Gastrocnemius medialis (tissue), 4 donors: Measurements from ENCODE around the gene RASIP1. TPM values are rescaled to one million over a fixed set of nuclear protein-coding genes. Genes with fewer than 3 reads are reported as not detected.
"Not testable (repeated sequence)": the region's sequence is repeated elsewhere in the genome, so short reads cannot be mapped to it uniquely, and the experiment has no call there.

Experiments used
- ATAC-seq, 2 donors: fragments of 150-250 bp; one replicate each; pipeline ENCODE4 v1.9.1; 2016
- DNase-seq, 2 donors: peaks; one replicate each; pipeline ENCODE4 v3.0.0-alpha.2; 2019
- H3K27ac ChIP-seq, 4 donors: fragments of 200-600 bp; sonication (generic); 1 replicate in 1 of 4; 2 replicates in 3 of 4; pipeline ENCODE4 v1.5.1; 2016 to 2018; ENCODE audit warnings: mild to moderate bottlenecking in 2 of 4, moderate library complexity in 1 of 4
- H3K27me3 ChIP-seq, 3 donors: fragments of 200-600 bp; sonication (generic) in 2 of 3; 1 replicate in 1 of 3; 2 replicates in 2 of 3; pipeline versions ENCODE4 v1.5.1 to v1.6.0; 2016 to 2019; ENCODE audit warnings: mild to moderate bottlenecking in 1 of 3, moderate library complexity in 1 of 3
- H3K36me3 ChIP-seq, 2 donors: fragments of 200-600 bp; sonication (generic) in 1 of 2; one replicate each; pipeline ENCODE4 v1.5.1; 2017 to 2018
- H3K4me1 ChIP-seq, 2 donors: fragments of 200-600 bp; sonication (generic) in 1 of 2; one replicate each; pipeline ENCODE4 v1.5.1; 2016 to 2017; ENCODE audit warnings: mild to moderate bottlenecking in 2 of 2
- H3K4me3 ChIP-seq, 4 donors: fragments of 200-600 bp; sonication (generic) in 3 of 4; 1 replicate in 1 of 4; 2 replicates in 3 of 4; pipeline ENCODE4 v1.5.1; 2016 to 2019; ENCODE audit warnings: mild to moderate bottlenecking in 2 of 4
- H3K9me3 ChIP-seq, 3 donors: fragments of 200-600 bp; sonication (generic) in 2 of 3; 1 replicate in 1 of 3; 2 replicates in 2 of 3; pipeline ENCODE4 v1.5.1; 2016 to 2019
- POLR2A ChIP-seq, 2 donors: fragments of 450-650 bp; IDR thresholded peaks; one replicate each; pipeline ENCODE4 v1.6.1; 2017; ENCODE audit warnings: antibody characterized with exemption in 2 of 2, mild to moderate bottlenecking in 2 of 2, moderate library complexity in 2 of 2
- in situ Hi-C, 4 donors: fragments of 200-750 bp; cut with MboI; loops; one replicate each; pipeline versions ENCODE4 v1.15.0 to v1.8.0; 2017; ENCODE audit warnings: low sequenced_read_pairs in 4 of 4
- intact Hi-C: fragments of 100-400 bp; cut with DNase I; formaldehyde crosslinking; loops from one replicate; pipeline ENCODE4 v1.15.1; 2023; ENCODE audit warnings: low total_unique reads
- total RNA-seq, 4 donors: library from RNA; depleted of rRNA; stranded (reverse); fragments of >200 nt; gene quantifications; one replicate each; pipeline versions ENCODE4 v1.1.0 to v1.2.3, GENCODE V29; 2016
- TF ChIP-seq, protein P1 (sequence below), 5 experiments: fragments of 450-650 bp in 3 of 5; fragments of 200-600 bp in 2 of 5; sonication (generic) in 2 of 5; IDR thresholded peaks in 4 of 5; conservative IDR thresholded peaks in 1 of 5; 1 replicate in 4 of 5; 2 replicates in 1 of 5; pipeline ENCODE4 v1.5.1; 2016 to 2019; ENCODE audit warnings: antibody characterized with exemption in 5 of 5, mild to moderate bottlenecking in 3 of 5, moderate library complexity in 3 of 5

RASIP1 gene
- total RNA-seq, 4 donors from 2014 or later: 3.4 to 8.1 (median 6.3) TPM

DNA sequence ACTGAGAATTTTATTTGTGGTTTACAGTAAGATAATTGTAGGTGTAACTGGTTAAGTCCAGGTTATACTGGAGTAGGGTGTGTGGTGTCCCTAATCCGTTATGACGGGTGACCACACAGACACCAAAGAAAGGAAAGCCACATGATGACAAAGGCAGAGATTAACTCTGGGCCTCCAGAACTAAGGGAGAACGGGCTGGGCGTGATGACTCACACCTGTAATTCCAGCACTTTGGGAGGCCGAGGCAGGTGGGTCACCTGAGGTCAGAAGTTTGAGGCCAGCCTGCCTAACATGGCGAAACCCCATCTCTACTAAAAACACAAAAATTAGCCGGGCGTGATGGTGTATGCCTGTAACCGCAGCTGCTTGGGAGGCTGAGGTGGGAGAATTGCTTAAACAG lies 54.8 kb downstream of the RASIP1 start:
- in situ Hi-C loops (no loop called here), intact Hi-C loops (no loop called here)
- ATAC-seq (no peak), DNase-seq (no peak)
- Histone ChIP-seq H3K9me3 (no peaks in the 10 kb centered on the region), H3K4me3 (no peak overlapping the region), H3K4me1 (no peaks in the 10 kb centered on the region), H3K27me3 (no peaks in the 10 kb centered on the region), H3K27ac (no peak overlapping the region), H3K36me3 (no peaks in the 10 kb centered on the region)
- no peak for TF ChIP-seq POLR2A (IDR thresholded peaks at IDR 0.05)
- TF ChIP-seq, protein P1, sequence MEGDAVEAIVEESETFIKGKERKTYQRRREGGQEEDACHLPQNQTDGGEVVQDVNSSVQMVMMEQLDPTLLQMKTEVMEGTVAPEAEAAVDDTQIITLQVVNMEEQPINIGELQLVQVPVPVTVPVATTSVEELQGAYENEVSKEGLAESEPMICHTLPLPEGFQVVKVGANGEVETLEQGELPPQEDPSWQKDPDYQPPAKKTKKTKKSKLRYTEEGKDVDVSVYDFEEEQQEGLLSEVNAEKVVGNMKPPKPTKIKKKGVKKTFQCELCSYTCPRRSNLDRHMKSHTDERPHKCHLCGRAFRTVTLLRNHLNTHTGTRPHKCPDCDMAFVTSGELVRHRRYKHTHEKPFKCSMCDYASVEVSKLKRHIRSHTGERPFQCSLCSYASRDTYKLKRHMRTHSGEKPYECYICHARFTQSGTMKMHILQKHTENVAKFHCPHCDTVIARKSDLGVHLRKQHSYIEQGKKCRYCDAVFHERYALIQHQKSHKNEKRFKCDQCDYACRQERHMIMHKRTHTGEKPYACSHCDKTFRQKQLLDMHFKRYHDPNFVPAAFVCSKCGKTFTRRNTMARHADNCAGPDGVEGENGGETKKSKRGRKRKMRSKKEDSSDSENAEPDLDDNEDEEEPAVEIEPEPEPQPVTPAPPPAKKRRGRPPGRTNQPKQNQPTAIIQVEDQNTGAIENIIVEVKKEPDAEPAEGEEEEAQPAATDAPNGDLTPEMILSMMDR (IDR thresholded peaks at IDR 0.05 in 4 of 5, conservative IDR thresholded peaks at IDR 0.05 in 1 of 5): no peak

DNA sequence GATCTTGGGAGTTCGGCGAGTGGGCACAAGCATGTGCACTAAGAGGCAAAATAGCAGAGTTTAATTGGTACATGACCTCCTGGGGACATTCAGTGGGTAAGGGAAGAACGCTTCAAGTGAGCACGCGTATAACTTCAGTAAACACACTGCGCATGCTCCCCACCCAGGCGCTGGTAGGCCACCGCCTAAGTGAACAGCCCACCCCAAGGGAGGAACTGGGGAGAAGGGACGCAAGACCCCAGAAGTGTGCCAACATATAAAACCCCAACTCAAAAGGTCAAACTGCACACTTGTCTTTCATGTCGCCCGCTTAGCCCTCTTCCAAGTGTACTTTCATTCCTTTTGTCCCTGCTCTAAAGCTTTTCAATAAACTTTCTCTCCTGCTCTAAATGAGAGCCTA lies 57.1 kb downstream of the RASIP1 start:
- H3K9me3 ChIP-seq: no peaks in the 10 kb centered on the region
- H3K4me3 ChIP-seq: peak overlapping the region in 2 of 4 donors; percentile 3 to 17
- H3K4me1 ChIP-seq: no peaks in the 10 kb centered on the region
- intact Hi-C loops (no loop called here), in situ Hi-C loops (no loop called here)
- no peaks in the 10 kb centered on the region for H3K36me3 ChIP-seq
- no peak overlapping the region for H3K27ac ChIP-seq
- TF ChIP-seq, protein P1 (IDR thresholded peaks at IDR 0.05 in 4 of 5, conservative IDR thresholded peaks at IDR 0.05 in 1 of 5): no peak
- TF ChIP-seq POLR2A (IDR thresholded peaks at IDR 0.05): no peak
- peak; percentile 20 to 54 for DNase-seq
- ATAC-seq: peak in 1 of 2 donors; percentile 59
- H3K27me3 ChIP-seq: no peaks in the 10 kb centered on the region

DNA sequence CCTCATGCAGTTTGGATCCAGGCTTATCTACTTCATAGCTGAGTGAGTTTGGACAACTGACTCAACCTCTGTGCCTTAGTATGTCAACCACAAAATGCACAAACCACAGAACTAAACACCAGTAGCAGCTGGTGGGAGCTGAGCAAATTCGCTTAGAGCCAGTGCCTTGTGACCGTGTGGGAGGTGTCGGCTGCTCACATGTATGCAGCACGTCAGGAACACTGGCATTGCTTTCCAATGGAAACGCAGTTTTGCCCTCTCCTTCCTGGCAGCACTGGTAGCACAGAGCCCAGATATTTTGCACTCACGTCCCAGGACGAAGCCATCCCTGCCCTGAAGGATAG lies 59.3 kb downstream of the RASIP1 start:
- Histone ChIP-seq H3K9me3 (no peaks in the 10 kb centered on the region), H3K27ac (no peak overlapping the region), H3K27me3 (no peaks in the 10 kb centered on the region), H3K36me3 (no peaks in the 10 kb centered on the region), H3K4me3 (no peak overlapping the region), H3K4me1 (no peaks in the 10 kb centered on the region)
- TF ChIP-seq, protein P1 (IDR thresholded peaks at IDR 0.05 in 4 of 5, conservative IDR thresholded peaks at IDR 0.05 in 1 of 5): no peak
- in situ Hi-C loops (no loop called here), intact Hi-C loops (no loop called here)
- DNase-seq: no peak
- ATAC-seq: peak; percentile 50 to 56

DNA sequence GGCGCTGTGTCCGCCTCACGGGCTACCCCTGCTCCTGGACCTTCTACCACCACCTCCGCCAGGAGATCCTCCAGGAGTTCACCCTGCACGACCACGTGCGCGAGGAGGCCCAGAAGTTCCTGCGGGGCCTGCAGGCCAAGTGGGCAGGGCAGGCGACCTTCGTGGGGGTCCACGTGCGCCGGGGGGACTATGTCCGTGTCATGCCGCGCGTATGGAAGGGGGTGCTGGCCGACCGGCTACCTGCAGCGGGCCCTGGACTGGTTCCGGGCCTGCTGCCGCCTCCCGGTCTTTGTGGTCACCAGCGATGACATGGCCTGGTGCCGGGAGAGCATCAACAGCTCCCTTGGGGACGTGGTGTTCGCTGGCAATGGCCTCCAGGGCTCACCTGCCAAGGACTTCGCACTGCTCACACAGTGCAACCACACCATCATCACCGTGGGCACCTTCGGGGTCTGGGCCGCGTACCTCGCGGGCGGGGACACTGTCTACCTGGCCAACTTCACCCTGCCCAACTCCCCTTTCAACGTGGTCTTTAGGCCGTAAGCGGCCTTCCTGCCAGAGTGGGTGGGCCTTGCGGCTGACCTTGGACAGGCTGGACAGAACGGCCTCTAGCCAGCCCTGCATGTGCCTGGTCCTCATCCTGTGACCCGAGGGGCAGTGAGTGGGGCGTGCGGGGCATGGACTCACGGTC lies 59.8 kb downstream of the RASIP1 start:
- Histone ChIP-seq H3K4me1 (peaks cover 0 to 4% of the 10 kb centered on the region in 2 donors), H3K36me3 (no peaks in the 10 kb centered on the region), H3K27ac (no peak overlapping the region), H3K4me3 (no peak overlapping the region), H3K9me3 (no peaks in the 10 kb centered on the region), H3K27me3 (no peaks in the 10 kb centered on the region)
- TF ChIP-seq, protein P1 (IDR thresholded peaks at IDR 0.05 in 4 of 5, conservative IDR thresholded peaks at IDR 0.05 in 1 of 5): no peak
- no peak for TF ChIP-seq POLR2A (IDR thresholded peaks at IDR 0.05)
- in situ Hi-C loops (no loop called here), intact Hi-C loops (no loop called here)
- ATAC-seq (no peak), DNase-seq (no peak)

DNA sequence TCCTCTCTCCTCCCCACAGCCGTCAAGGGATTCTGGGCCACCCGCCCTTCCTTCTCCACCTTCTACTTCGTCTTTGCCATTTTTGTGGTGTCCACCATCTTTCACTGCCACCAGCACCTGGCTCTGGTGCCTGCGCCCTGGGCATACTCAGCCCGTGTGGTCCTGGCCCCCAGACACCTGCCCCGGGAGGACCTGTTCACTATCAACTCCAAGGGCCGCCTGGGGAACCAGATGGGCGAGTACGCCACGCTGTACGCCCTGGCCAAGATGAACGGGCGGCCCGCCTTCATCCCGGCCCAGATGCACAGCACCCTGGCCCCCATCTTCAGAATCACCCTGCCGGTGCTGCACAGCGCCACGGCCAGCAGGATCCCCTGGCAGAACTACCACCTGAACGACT lies 60.4 kb downstream of the RASIP1 start:
- DNase-seq, intact Hi-C loops, in situ Hi-C loops, H3K4me1 ChIP-seq, H3K27me3 ChIP-seq, H3K4me3 ChIP-seq, ATAC-seq, H3K9me3 ChIP-seq, H3K36me3 ChIP-seq, H3K27ac ChIP-seq: not testable (repeated sequence)
